GM15510 (cell line): ENCODE data around the gene TMEM223.

Source experiments
- POLR2A ChIP-seq: IDR thresholded peaks from 3 replicates; pipeline ENCODE4 v1.6.1; 2011; ENCODE audit warnings: borderline replicate concordance; ENCODE audit not compliant: insufficient read length; ENCODE audit errors: extremely low read depth

The TMEM223 gene

GRCh38 chr11:62777389-62777788 lies 14.4 kb downstream of the TMEM223 start:
- TF ChIP-seq POLR2A, result no peak

GRCh38 chr11:62775646-62776045 lies 16.2 kb downstream of the TMEM223 start:
- no peak for TF ChIP-seq POLR2A

- no peak for TF ChIP-seq POLR2A
Measured at GRCh38 chr11:62774407-62774806, 17.4 kb downstream of the TMEM223 start.

- TF ChIP-seq POLR2A, result peak; percentile 63
Measured at GRCh38 chr11:62771144-62772021, 20.4 kb downstream of the TMEM223 start, which contains the start of gene TAF6L. TSS of gene TAF6L (plus strand) at chr11:62771396. CDS start at chr11:62775784, 4,388 bp downstream.

GRCh38 chr11:62770778-62771143 lies 21.0 kb downstream of the TMEM223 start:
- TF ChIP-seq POLR2A, result no peak

- TF ChIP-seq POLR2A, result no peak
Measured at GRCh38 chr11:62757846-62758788, 33.7 kb downstream of the TMEM223 start.

GRCh38 chr11:62755086-62755615 lies 36.7 kb downstream of the TMEM223 start:
- no peak for TF ChIP-seq POLR2A

GRCh38 chr11:62753736-62754603 lies 37.8 kb downstream of the TMEM223 start, which contains the start of gene ZBTB3:
TSS of gene ZBTB3 (minus strand) at chr11:62754160. CDS start at chr11:62753664, 496 bp downstream.
- peak; percentile 60 for TF ChIP-seq POLR2A

GRCh38 chr11:62752994-62753735 lies 38.6 kb downstream of the TMEM223 start:
- TF ChIP-seq POLR2A, result no peak

GRCh38 chr11:62752177-62752785 lies 39.5 kb downstream of the TMEM223 start:
- no peak for TF ChIP-seq POLR2A

- TF ChIP-seq POLR2A, result no peak
Measured at GRCh38 chr11:62747475-62748160, 44.2 kb downstream of the TMEM223 start.
